ENCODE data around the gene TMEM255B.

DNA sequence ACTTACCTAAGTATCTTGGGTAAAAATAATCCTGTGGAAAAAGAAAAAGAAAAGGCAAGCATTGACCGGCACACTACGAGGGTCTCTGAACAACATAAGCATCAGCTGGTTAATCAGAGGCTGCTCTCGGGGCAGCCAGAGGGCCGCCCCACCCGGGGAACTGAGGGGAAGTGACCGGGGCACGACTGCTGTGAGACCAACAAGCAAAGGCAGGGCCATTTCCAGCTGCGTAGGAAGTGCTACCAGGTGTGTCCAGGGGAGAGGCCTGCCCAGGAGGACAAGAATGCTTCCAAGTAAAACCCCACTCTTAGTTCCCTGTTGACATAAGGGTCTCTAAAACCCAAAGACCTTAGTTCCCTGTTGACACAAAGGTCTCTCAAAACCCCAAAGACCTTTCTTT is 89.0 kb downstream of the TMEM255B start:
- TF ChIP-seq, protein P1, sequence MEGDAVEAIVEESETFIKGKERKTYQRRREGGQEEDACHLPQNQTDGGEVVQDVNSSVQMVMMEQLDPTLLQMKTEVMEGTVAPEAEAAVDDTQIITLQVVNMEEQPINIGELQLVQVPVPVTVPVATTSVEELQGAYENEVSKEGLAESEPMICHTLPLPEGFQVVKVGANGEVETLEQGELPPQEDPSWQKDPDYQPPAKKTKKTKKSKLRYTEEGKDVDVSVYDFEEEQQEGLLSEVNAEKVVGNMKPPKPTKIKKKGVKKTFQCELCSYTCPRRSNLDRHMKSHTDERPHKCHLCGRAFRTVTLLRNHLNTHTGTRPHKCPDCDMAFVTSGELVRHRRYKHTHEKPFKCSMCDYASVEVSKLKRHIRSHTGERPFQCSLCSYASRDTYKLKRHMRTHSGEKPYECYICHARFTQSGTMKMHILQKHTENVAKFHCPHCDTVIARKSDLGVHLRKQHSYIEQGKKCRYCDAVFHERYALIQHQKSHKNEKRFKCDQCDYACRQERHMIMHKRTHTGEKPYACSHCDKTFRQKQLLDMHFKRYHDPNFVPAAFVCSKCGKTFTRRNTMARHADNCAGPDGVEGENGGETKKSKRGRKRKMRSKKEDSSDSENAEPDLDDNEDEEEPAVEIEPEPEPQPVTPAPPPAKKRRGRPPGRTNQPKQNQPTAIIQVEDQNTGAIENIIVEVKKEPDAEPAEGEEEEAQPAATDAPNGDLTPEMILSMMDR (IDR thresholded peaks at IDR 0.05) = no peak
- TF ChIP-seq POLR2A (IDR thresholded peaks at IDR 0.05) = no peak
